Bronchial epithelial cell (primary cell): ENCODE data around the gene MS4A4E. TPM values are rescaled to one million over a fixed set of nuclear protein-coding genes. Genes with fewer than 3 reads are reported as not detected.

Experiments used
- DNase-seq: peaks from one replicate; pipeline ENCODE4 v3.0.0-alpha.2; 2010; ENCODE audit warnings: low read depth
- FAIRE-seq: peaks from 2 replicates; lab custom pipeline; 2011; peaks lifted over from hg19 to GRCh38; lab: Jason Lieb, UNC
- H3K27me3 ChIP-seq: 2 replicates; pipeline ENCODE4 v1.5.1; 2011; ENCODE audit warnings: low read length; ENCODE audit not compliant: control insufficient read depth, insufficient read depth
- H3K36me3 ChIP-seq: 2 replicates; pipeline ENCODE4 v1.5.1; 2011; ENCODE audit warnings: low read length; ENCODE audit not compliant: control insufficient read depth, insufficient read depth
- H3K4me3 ChIP-seq: 2 replicates; pipeline ENCODE4 v1.5.1; 2011; ENCODE audit warnings: mild to moderate bottlenecking, low read depth, low read length, control low read depth
- total RNA-seq: library from RNA; depleted of rRNA; stranded (reverse); fragments of >200 nt; gene quantifications from 2 replicates; pipeline ENCODE4 v1.2.1, GENCODE V29; 2014
- TF ChIP-seq, protein P1 (sequence below): IDR thresholded peaks from 2 replicates; pipeline ENCODE4 v1.5.1; 2011; ENCODE audit warnings: mild to moderate bottlenecking, moderate library complexity, low read length, control low read depth, inconsistent platforms; ENCODE audit not compliant: insufficient read depth, severe bottlenecking

Gene MS4A4E
- total RNA-seq, 1 donor from 2014 or later, result not detected

DNA sequence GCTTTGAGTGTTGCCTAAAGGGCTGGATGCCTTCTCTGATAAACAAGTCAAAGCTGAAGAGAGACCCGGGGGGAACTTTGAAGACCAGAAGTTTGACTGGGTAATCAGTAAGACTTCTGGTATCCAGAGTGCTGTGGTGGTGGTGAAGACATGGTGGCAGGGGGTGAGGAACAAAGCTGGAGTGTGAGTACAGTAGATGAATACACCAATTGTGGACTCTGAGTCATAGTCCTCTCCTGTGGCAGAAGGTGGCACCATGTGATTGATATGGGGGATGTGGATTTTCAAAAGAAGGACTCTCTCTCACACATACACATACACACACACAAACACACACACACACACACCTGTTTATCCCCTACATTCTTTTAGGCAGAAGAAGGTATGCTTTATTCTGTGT, 72.4 kb downstream of the MS4A4E start:
- Histone ChIP-seq H3K36me3 (no peaks in the 10 kb centered on the region), H3K27me3 (no peaks in the 10 kb centered on the region), H3K4me3 (no peak overlapping the region)
- TF ChIP-seq, protein P1, sequence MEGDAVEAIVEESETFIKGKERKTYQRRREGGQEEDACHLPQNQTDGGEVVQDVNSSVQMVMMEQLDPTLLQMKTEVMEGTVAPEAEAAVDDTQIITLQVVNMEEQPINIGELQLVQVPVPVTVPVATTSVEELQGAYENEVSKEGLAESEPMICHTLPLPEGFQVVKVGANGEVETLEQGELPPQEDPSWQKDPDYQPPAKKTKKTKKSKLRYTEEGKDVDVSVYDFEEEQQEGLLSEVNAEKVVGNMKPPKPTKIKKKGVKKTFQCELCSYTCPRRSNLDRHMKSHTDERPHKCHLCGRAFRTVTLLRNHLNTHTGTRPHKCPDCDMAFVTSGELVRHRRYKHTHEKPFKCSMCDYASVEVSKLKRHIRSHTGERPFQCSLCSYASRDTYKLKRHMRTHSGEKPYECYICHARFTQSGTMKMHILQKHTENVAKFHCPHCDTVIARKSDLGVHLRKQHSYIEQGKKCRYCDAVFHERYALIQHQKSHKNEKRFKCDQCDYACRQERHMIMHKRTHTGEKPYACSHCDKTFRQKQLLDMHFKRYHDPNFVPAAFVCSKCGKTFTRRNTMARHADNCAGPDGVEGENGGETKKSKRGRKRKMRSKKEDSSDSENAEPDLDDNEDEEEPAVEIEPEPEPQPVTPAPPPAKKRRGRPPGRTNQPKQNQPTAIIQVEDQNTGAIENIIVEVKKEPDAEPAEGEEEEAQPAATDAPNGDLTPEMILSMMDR, result no peak
- no peak for FAIRE-seq
- no peak for DNase-seq

DNA sequence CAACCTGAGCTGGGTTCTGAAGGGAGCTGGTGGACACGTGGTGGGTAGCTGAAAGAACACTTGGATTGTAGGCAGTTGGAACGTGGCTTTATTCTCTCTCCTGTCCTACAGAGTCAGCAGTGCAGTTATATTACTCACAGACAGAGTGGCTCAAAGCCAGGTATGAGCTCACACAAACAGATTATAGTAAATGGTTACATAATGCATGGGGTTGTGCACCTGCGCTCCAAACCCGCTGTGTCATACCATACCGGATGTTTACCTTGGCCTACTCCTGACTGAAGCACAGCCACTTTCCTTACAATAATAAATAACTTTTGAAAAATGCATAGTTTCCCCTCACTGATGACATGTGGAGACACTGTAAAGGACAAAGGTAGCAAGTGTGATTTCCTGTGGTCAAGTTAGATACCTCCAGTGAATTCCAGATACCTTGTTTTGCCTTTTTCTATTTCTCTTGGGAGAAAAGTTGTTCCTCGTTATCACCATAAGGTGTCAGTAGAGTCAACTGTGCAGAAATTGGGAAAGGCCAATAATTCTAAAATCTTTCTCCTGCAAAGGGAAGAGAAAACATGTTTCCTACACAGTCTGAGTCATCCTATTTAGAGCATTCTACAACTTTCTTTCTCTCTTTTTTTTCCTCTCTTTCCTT, 73.5 kb downstream of the MS4A4E start:
- no peaks in the 10 kb centered on the region for H3K36me3 ChIP-seq
- FAIRE-seq, result no peak
- no peaks in the 10 kb centered on the region for H3K27me3 ChIP-seq
- TF ChIP-seq, protein P1, result peak; percentile 52
- H3K4me3 ChIP-seq, result no peak overlapping the region
- DNase-seq, result peak; percentile 93

DNA sequence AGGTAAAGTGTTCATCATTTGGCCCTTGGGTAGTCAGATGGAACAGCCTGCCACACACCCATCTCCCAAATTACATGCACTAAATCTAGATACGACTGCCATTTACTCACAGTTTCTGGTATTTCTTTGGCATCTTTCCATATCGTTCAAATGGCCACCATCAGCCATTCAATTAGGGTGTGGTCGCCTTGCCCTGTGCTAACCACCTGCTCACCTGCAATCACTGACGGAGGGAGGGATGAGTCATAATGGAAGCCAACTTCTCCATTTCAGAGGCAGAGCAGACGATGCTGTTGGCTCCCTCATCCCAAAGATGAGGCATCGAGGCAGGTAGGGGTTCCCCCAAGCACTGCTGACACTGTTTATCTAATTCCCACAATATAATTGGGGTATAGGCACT, 74.6 kb downstream of the MS4A4E start:
- FAIRE-seq, result no peak
- Histone ChIP-seq H3K27me3 (no peaks in the 10 kb centered on the region), H3K36me3 (no peaks in the 10 kb centered on the region), H3K4me3 (no peak overlapping the region)
- TF ChIP-seq, protein P1, result no peak
- DNase-seq, result peak; percentile 21

DNA sequence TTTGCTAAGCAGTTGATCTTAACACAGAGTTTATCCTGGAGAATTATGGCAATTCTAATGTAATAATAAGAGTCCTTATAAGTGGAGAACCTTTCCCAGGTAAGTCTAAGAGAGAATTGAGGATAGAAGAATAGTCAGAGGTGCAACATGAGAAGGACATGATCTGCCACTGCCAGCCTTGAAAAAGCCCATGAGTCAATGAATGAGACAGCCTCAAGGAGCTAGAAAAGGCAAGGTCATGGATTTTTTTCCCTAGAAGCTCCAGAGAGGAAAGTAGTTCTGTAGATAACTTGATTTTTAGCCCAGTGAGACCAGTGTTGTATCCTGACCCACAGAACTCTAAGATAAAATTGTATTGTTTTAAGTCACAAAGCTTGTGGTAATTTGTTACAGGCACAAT, 77.0 kb downstream of the MS4A4E start:
- FAIRE-seq, result no peak
- TF ChIP-seq, protein P1, result no peak

DNA sequence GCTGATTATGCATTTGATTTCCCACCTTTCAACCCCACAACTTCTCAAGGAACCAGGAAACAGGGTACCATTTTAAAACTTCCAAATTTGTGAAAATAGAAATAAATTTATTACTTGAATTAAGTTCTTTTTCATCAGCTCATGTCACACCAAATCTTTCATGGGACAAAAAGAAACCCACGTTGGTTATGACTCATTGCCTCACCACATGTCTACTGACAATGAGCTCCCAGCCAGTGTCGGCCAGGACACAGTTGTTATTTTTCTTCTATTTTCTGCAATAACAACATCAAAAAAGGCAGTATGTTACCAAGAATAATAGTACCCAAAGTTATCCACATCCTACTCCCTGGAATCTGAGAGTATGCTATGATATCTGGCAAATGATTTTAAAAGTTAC, 77.4 kb downstream of the MS4A4E start:
- no peaks in the 10 kb centered on the region for H3K27me3 ChIP-seq
- TF ChIP-seq, protein P1, result no peak
- no peaks in the 10 kb centered on the region for H3K36me3 ChIP-seq
- FAIRE-seq, result no peak
- DNase-seq, result no peak
- no peak overlapping the region for H3K4me3 ChIP-seq

More for the DNA sequence above, 77.0 kb downstream of the MS4A4E start:
- H3K27me3 ChIP-seq, result no peaks in the 10 kb centered on the region
- peak; percentile 46 for DNase-seq
- no peak overlapping the region for H3K4me3 ChIP-seq
- no peaks in the 10 kb centered on the region for H3K36me3 ChIP-seq
